GM23248 (cell line): ENCODE results near the gene CETN1.

Source experiments
- EZH2 ChIP-seq: fragments of 200-600 bp; sonication (generic); IDR thresholded peaks from 2 replicates; pipeline ENCODE4 v1.6.1; 2018; ENCODE audit warnings: antibody characterized with exemption, mild to moderate bottlenecking; ENCODE audit not compliant: insufficient read depth, poor library complexity, severe bottlenecking
- EZH2phosphoT487 ChIP-seq: fragments of 200-600 bp; sonication (generic); IDR thresholded peaks from 2 replicates; pipeline ENCODE4 v1.6.1; 2018; ENCODE audit warnings: antibody characterized with exemption, moderate library complexity, mild to moderate bottlenecking, low read depth; ENCODE audit not compliant: insufficient read depth

DNA sequence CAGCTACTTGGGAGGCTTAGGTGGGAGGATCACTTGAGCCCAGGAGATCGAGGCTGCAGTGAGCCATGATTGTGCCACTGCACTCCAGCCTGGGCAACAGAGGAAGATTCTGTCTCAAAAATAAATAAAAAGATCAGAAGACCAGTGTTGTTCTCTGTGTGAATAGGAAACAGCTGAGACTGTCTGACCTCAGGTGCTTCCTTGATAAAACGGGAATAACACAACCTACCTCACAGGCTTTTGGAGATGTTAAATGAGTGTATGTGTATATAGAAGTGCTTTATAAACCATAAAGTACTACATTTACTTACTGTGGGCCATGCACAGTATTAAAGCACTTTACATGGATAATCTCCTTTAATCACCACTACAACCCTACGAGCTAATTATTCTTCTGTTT, 9.9 kb upstream of the CETN1 start:
- TF ChIP-seq EZH2phosphoT487 (no peak), EZH2 (no peak)
